Endothelial cell of umbilical vein (primary cell): ENCODE results near the gene PARP16. TPM values are rescaled to one million over a fixed set of nuclear protein-coding genes. Genes with fewer than 3 reads are reported as not detected.

Source experiments
- BruUV-seq: library from RNA; stranded (reverse); fragments of 400-500 nt; replicated peaks from 2 replicates; lab custom pipeline; 2021; lab: Mats Ljungman, UMichigan
- CTCF ChIA-PET: fragments of 300-600, 350-600 bp; sonication (Branson Sonifier 250); formaldehyde crosslinking; loops from one replicate; lab custom pipeline; 2021; ENCODE audit warnings: antibody characterized with exemption, inconsistent platforms; lab: Charles Lee
- POLR2A ChIA-PET: fragments of 300-600, 350-600 bp; sonication (Branson Sonifier 250); formaldehyde crosslinking; loops from one replicate; lab custom pipeline; 2021; ENCODE audit warnings: antibody characterized with exemption, inconsistent platforms; lab: Charles Lee
- DNase-seq: peaks from one replicate; pipeline ENCODE4 v3.0.0-alpha.2; 2011; ENCODE audit warnings: low read depth, low spot score
- FAIRE-seq: peaks from 2 replicates; lab custom pipeline; 2011; peaks lifted over from hg19 to GRCh38; lab: Jason Lieb, UNC
- H2AFZ ChIP-seq: 2 replicates; pipeline ENCODE4 v1.6.0; 2012; ENCODE audit warnings: low read depth, low read length, control low read depth, inconsistent platforms
- H3K27ac ChIP-seq: 2 replicates; pipeline ENCODE4 v1.5.1; 2011; ENCODE audit warnings: low read depth, mild to moderate bottlenecking, control low read depth, low read length, moderate library complexity; ENCODE audit not compliant: insufficient read depth
- H3K27me3 ChIP-seq, 2 experiments: 2 replicates each; pipeline versions ENCODE4 v1.6.0 to v1.6.1; 2011; ENCODE audit warnings: low read length in 2 of 2, mixed read lengths in 1 of 2; ENCODE audit not compliant: control insufficient read depth in 2 of 2, insufficient read depth in 2 of 2
- H3K36me3 ChIP-seq, 2 experiments: 2 replicates in 1 of 2; 3 replicates in 1 of 2; pipeline ENCODE4 v1.5.1; 2011; ENCODE audit warnings: low read length in 2 of 2, mild to moderate bottlenecking in 1 of 2, moderate library complexity in 1 of 2; ENCODE audit not compliant: control insufficient read depth in 2 of 2, insufficient read depth in 2 of 2; ENCODE audit errors: extremely low read depth in 1 of 2
- H3K4me1 ChIP-seq: 3 replicates; pipeline ENCODE4 v1.5.1; 2011; ENCODE audit warnings: mild to moderate bottlenecking, low read length; ENCODE audit not compliant: control insufficient read depth, insufficient read depth; ENCODE audit errors: extremely low read depth
- H3K4me2 ChIP-seq: 2 replicates; pipeline ENCODE4 v1.6.1; 2011; ENCODE audit warnings: low read length, control low read depth, mixed read lengths; ENCODE audit not compliant: insufficient read depth
- H3K4me3 ChIP-seq, 3 experiments: fragments of 200-600 bp in 1 of 3; sonication (generic), shearing (Covaris generic) in 1 of 3; replicated peaks in 1 of 3; 2 replicates each; pipeline ENCODE4 v1.5.1; 2011 to 2016; ENCODE audit warnings: control low read depth in 3 of 3, low read length in 3 of 3, mild to moderate bottlenecking in 2 of 3, inconsistent platforms in 1 of 3, low read depth in 1 of 3, moderate library complexity in 1 of 3; ENCODE audit not compliant: insufficient read depth in 1 of 3
- H3K79me2 ChIP-seq: 2 replicates; pipeline ENCODE4 v1.6.0; 2012; ENCODE audit warnings: low read length, inconsistent platforms; ENCODE audit not compliant: control insufficient read depth, insufficient read depth
- H3K9ac ChIP-seq: replicated peaks from 2 replicates; pipeline ENCODE3; 2011; ENCODE audit warnings: low read length, control low read depth; ENCODE audit not compliant: insufficient read depth; ENCODE audit errors: extremely low read depth
- H3K9me1 ChIP-seq: replicated peaks from 3 replicates; pipeline ENCODE4 v1.6.0; 2011; ENCODE audit warnings: mild to moderate bottlenecking, low read length; ENCODE audit not compliant: control insufficient read depth, insufficient read depth; ENCODE audit errors: extremely low read depth
- H3K9me3 ChIP-seq: replicated peaks from 2 replicates; pipeline ENCODE4 v1.5.1; 2012; ENCODE audit warnings: low read length, inconsistent platforms; ENCODE audit not compliant: control insufficient read depth, insufficient read depth
- H4K20me1 ChIP-seq: replicated peaks from 2 replicates; pipeline ENCODE3; 2011; ENCODE audit warnings: mild to moderate bottlenecking, low read length; ENCODE audit not compliant: control insufficient read depth, insufficient read depth; ENCODE audit errors: extremely low read depth
- CTCF ChIP-seq, 2 donors: IDR thresholded peaks; 1 replicate in 1 of 2; 2 replicates in 1 of 2; pipeline ENCODE4 v1.5.1; 2011; ENCODE audit warnings: low read length in 2 of 2, mild to moderate bottlenecking in 2 of 2, moderate library complexity in 2 of 2, control low read depth in 1 of 2, inconsistent platforms in 1 of 2, low read depth in 1 of 2; ENCODE audit not compliant: insufficient read depth in 1 of 2; ENCODE audit errors: extremely low read depth in 1 of 2
- EZH2 ChIP-seq: IDR thresholded peaks from 2 replicates; pipeline ENCODE4 v1.6.1; 2012; ENCODE audit warnings: borderline replicate concordance, low read depth, mild to moderate bottlenecking, moderate library complexity, low read length, inconsistent platforms; ENCODE audit not compliant: severe bottlenecking
- FOS ChIP-seq: IDR thresholded peaks from 2 replicates; pipeline ENCODE4 v1.6.1; 2011; ENCODE audit warnings: mild to moderate bottlenecking, low read length, moderate library complexity, borderline replicate concordance; ENCODE audit not compliant: insufficient read depth
- GATA2 ChIP-seq: IDR thresholded peaks from 2 replicates; pipeline ENCODE4 v1.7.0; 2011; ENCODE audit warnings: low read depth, mild to moderate bottlenecking, moderate library complexity, mixed read lengths, low read length; ENCODE audit not compliant: insufficient read length, insufficient read depth
- JUN ChIP-seq: IDR thresholded peaks from 2 replicates; pipeline ENCODE4 v1.6.1; 2011; ENCODE audit warnings: borderline replicate concordance, low read depth; ENCODE audit not compliant: insufficient read length, insufficient read depth
- MAX ChIP-seq: IDR thresholded peaks from 2 replicates; pipeline ENCODE4 v1.6.1; 2011; ENCODE audit not compliant: insufficient read depth, insufficient read length
- MYC ChIP-seq: IDR thresholded peaks from one replicate; pipeline ENCODE4 v1.6.1; 2011; ENCODE audit warnings: mild to moderate bottlenecking, low read depth, low read length
- POLR2A ChIP-seq: IDR thresholded peaks from 2 replicates; pipeline ENCODE4 v1.6.1; 2012; ENCODE audit warnings: low read depth, mild to moderate bottlenecking, control low read depth, low read length
- POLR2AphosphoS5 ChIP-seq: IDR thresholded peaks from 2 replicates; pipeline ENCODE4 v1.6.1; 2012; ENCODE audit warnings: low read depth, mild to moderate bottlenecking, control low read depth, low read length, moderate library complexity; ENCODE audit not compliant: insufficient read depth
- dilution Hi-C: fragments of 300-500 bp; cut with MboI; formaldehyde crosslinking; loops from one replicate; pipeline ENCODE4 v1.15.0; 2019; ENCODE audit warnings: low sequenced_read_pairs; ENCODE audit not compliant: extremely low pct_ligation_motif_present
- intact Hi-C: fragments of 100-400 bp; cut with micrococcal nuclease; formaldehyde crosslinking; loops from one replicate; pipeline ENCODE4 v1.10.0; 2022
- polyA plus RNA-seq, 4 experiments: library from polyadenylated mRNA; depleted of rRNA in 3 of 4; stranded (reverse) in 3 of 4; unstranded in 1 of 4; fragments of >200 nt; gene quantifications; 2 replicates each; pipeline versions ENCODE4 v1.2.1 to v1.2.3, GENCODE V29; 2011 to 2012; ENCODE audit warnings: missing spikeins in 1 of 4
- total RNA-seq: library from RNA; stranded (reverse); gene quantifications from 2 replicates; pipeline ENCODE4 v1.2.3, GENCODE V29; 2021

Gene PARP16
- total and polyA plus RNA-seq, 2 donors (not counting 3 experiments of a cell fraction or from before 2014, with no cell fraction given) = 3.9 to 6.3 TPM

- no TSS peak for BruUV-seq
- Histone ChIP-seq H3K4me1 (peaks cover 9% of the 10 kb centered on the region), H3K9ac (no peak overlapping the region), H3K27ac (no peak overlapping the region), H3K9me1 (no peaks in the 10 kb centered on the region), H3K4me3 (no peak overlapping the region), H3K27me3 (peaks cover 7 to 9% of the 10 kb centered on the region in 2 experiments), H3K9me3 (no peaks in the 10 kb centered on the region), H3K36me3 (no peaks in the 10 kb centered on the region), H4K20me1 (no peaks in the 10 kb centered on the region), H3K79me2 (no peaks in the 10 kb centered on the region), H3K4me2 (no peak overlapping the region), H2AFZ (no peak overlapping the region)
- dilution Hi-C loops (no loop called here), intact Hi-C loops (no loop called here)
- FAIRE-seq (no peak), DNase-seq (no peak)
- POLR2A ChIA-PET = interaction anchor here (1.5 kb wide), 1 partner anchor 22 kb away, joined by 4 read pairs; the partner anchor contains the start of gene PARP16
- CTCF ChIA-PET = interaction anchor here (1.3 to 1.6 kb wide), 2 partner anchors 10 to 77 kb away, joined by 3 to 6 read pairs; no protein-coding TSS in a partner anchor
- TF ChIP-seq POLR2A = no peak
- no peak for TF ChIP-seq MYC
- no peak for TF ChIP-seq POLR2AphosphoS5
- no peak for TF ChIP-seq MAX
- TF ChIP-seq CTCF (IDR thresholded peaks at IDR 0.05; ENCODE audit: extremely low read depth in 1 of 2, insufficient read depth in 1 of 2, low read depth in 1 of 2, low read length in 2 of 2) = no peak
- TF ChIP-seq FOS = no peak
- TF ChIP-seq EZH2 = no peak
- TF ChIP-seq GATA2 = no peak
- TF ChIP-seq JUN = no peak
Measured at GRCh38 chr15:65307978-65308377, 21.3 kb upstream of the PARP16 start.
